LNCaP clone FGC (cell line): ENCODE data around the gene C11orf21.

Experiments used
- DNase-seq: peaks from one replicate; pipeline ENCODE4 v3.0.0-alpha.2; 2011; ENCODE audit warnings: low read depth
- H3K4me3 ChIP-seq: 2 replicates; pipeline ENCODE4 v1.5.1; 2011; ENCODE audit warnings: mild to moderate bottlenecking, low read depth, low read length, control low read depth
- TF ChIP-seq, protein P1 (sequence below): IDR thresholded peaks from 2 replicates; pipeline ENCODE4 v1.5.1; 2012; ENCODE audit warnings: mild to moderate bottlenecking; ENCODE audit not compliant: control insufficient read depth, insufficient read depth; ENCODE audit errors: extremely low read depth

Gene C11orf21

GRCh38 chr11:2298795-2299761, 2.6 kb downstream of the C11orf21 start:
- no peak for DNase-seq
- TF ChIP-seq, protein P1, sequence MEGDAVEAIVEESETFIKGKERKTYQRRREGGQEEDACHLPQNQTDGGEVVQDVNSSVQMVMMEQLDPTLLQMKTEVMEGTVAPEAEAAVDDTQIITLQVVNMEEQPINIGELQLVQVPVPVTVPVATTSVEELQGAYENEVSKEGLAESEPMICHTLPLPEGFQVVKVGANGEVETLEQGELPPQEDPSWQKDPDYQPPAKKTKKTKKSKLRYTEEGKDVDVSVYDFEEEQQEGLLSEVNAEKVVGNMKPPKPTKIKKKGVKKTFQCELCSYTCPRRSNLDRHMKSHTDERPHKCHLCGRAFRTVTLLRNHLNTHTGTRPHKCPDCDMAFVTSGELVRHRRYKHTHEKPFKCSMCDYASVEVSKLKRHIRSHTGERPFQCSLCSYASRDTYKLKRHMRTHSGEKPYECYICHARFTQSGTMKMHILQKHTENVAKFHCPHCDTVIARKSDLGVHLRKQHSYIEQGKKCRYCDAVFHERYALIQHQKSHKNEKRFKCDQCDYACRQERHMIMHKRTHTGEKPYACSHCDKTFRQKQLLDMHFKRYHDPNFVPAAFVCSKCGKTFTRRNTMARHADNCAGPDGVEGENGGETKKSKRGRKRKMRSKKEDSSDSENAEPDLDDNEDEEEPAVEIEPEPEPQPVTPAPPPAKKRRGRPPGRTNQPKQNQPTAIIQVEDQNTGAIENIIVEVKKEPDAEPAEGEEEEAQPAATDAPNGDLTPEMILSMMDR, result peak; percentile 68
- no peak overlapping the region for H3K4me3 ChIP-seq

DNA sequence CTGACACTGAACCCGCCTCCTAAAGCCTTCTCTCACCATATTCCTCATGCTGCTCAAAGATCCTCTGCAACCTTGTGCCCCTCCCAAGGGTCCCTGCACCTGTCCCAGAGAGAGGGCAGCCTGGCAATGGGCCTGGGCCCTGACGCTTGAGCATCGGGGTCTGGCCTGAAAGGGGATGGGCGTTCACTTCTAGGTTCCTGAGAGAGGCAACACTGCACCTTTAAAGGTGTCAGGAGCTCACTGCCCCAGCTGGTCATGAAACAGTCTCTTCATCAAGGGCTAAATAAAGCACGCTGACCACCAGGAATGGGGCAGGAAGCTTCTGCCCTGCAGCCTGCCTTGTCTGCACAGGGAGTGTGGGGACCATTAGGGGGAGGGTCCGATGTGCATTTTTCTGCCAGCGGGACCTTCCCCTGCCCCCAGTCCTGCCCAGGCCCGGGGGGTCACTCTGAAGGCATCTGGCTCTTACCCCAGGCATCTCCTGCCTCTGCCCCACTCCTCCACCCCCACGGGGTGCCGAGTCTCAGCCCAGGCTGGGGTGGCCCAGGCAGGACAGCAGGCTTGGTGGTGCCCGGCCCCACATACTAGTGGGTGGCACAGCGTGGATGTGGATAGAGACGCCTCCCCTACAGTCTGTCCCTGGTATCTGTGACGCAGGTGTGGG, 3.5 kb downstream of the C11orf21 start:
- TF ChIP-seq, protein P1, result no peak
- no peak for DNase-seq
- no peak overlapping the region for H3K4me3 ChIP-seq

GRCh38 chr11:2297623-2298030, 4.1 kb downstream of the C11orf21 start:
- DNase-seq, result no peak
- no peak overlapping the region for H3K4me3 ChIP-seq
- TF ChIP-seq, protein P1, result no peak

- no peak overlapping the region for H3K4me3 ChIP-seq
- no peak for DNase-seq
- TF ChIP-seq, protein P1, result no peak
Measured at GRCh38 chr11:2296913-2297622, 4.7 kb downstream of the C11orf21 start.

- DNase-seq, result no peak
- H3K4me3 ChIP-seq, result no peak overlapping the region
- TF ChIP-seq, protein P1, result no peak
Measured at GRCh38 chr11:2295971-2296912, 5.5 kb downstream of the C11orf21 start.

- H3K4me3 ChIP-seq, result no peak overlapping the region
- TF ChIP-seq, protein P1, result no peak
Measured at GRCh38 chr11:2294926-2295290, 6.8 kb downstream of the C11orf21 start.

More at GRCh38 chr11:2294926-2295290, 6.8 kb downstream of the C11orf21 start:
- DNase-seq, result no peak
